Keratinocyte (primary cell): ENCODE data around the gene DIP2C. TPM values are rescaled to one million over a fixed set of nuclear protein-coding genes. Genes with fewer than 3 reads are reported as not detected.

ENCODE experiments used
- DNase-seq: peaks from one replicate; pipeline ENCODE4 v3.0.0-alpha.2; 2011; ENCODE audit warnings: low read depth, missing footprints, low spot score
- FAIRE-seq: peaks from 2 replicates; lab custom pipeline; 2011; peaks lifted over from hg19 to GRCh38; lab: Jason Lieb, UNC
- H2AFZ ChIP-seq: 2 replicates; pipeline ENCODE4 v1.6.0; 2012; ENCODE audit warnings: low read length, control low read depth, inconsistent platforms; ENCODE audit not compliant: control insufficient read depth
- H3K27ac ChIP-seq: 2 replicates; pipeline ENCODE4 v1.5.1; 2011; ENCODE audit warnings: low read length; ENCODE audit not compliant: control insufficient read depth, insufficient read depth
- H3K27me3 ChIP-seq: 3 replicates; pipeline ENCODE4 v1.6.0; 2011; ENCODE audit warnings: low read length; ENCODE audit not compliant: control insufficient read depth, insufficient read depth; ENCODE audit errors: extremely low read depth
- H3K36me3 ChIP-seq, 2 experiments: 2 replicates in 1 of 2; 3 replicates in 1 of 2; pipeline ENCODE4 v1.5.1; 2011; ENCODE audit warnings: low read length in 2 of 2, mild to moderate bottlenecking in 1 of 2; ENCODE audit not compliant: control insufficient read depth in 2 of 2, insufficient read depth in 2 of 2; ENCODE audit errors: extremely low read depth in 1 of 2
- H3K4me1 ChIP-seq: 3 replicates; pipeline ENCODE4 v1.5.1; 2011; ENCODE audit warnings: low read length; ENCODE audit not compliant: control insufficient read depth, insufficient read depth; ENCODE audit errors: extremely low read depth
- H3K4me2 ChIP-seq: 3 replicates; pipeline ENCODE4 v1.6.0; 2011; ENCODE audit warnings: low read depth, low read length; ENCODE audit not compliant: control insufficient read depth, insufficient read depth; ENCODE audit errors: extremely low read depth
- H3K4me3 ChIP-seq, 3 experiments: fragments of 200-600 bp in 1 of 3; sonication (generic) in 1 of 3; 2 replicates in 2 of 3; 3 replicates in 1 of 3; pipeline ENCODE4 v1.5.1; 2011 to 2016; ENCODE audit warnings: low read length in 3 of 3, mild to moderate bottlenecking in 3 of 3, control low read depth in 2 of 3, inconsistent platforms in 1 of 3, low read depth in 1 of 3, mixed read lengths in 1 of 3, mixed run types in 1 of 3, moderate library complexity in 1 of 3; ENCODE audit not compliant: control insufficient read depth in 2 of 3, insufficient read depth in 2 of 3; ENCODE audit errors: extremely low read depth in 1 of 3
- H3K79me2 ChIP-seq: 2 replicates; pipeline ENCODE4 v1.6.0; 2012; ENCODE audit warnings: low read length; ENCODE audit not compliant: control insufficient read depth, insufficient read depth
- H3K9ac ChIP-seq: 3 replicates; pipeline ENCODE4 v1.6.0; 2011; ENCODE audit warnings: low read length; ENCODE audit not compliant: control insufficient read depth, insufficient read depth; ENCODE audit errors: extremely low read depth
- H3K9me1 ChIP-seq: 3 replicates; pipeline ENCODE4 v1.6.0; 2011; ENCODE audit warnings: low read length; ENCODE audit not compliant: control insufficient read depth, insufficient read depth; ENCODE audit errors: extremely low read depth
- H3K9me3 ChIP-seq: 2 replicates; pipeline ENCODE4 v1.5.1; 2012; ENCODE audit warnings: low read depth, low read length; ENCODE audit not compliant: control insufficient read depth
- H4K20me1 ChIP-seq: 3 replicates; pipeline ENCODE4 v1.6.0; 2011; ENCODE audit warnings: low read length; ENCODE audit not compliant: control insufficient read depth, insufficient read depth; ENCODE audit errors: extremely low read depth
- CTCF ChIP-seq, 3 experiments: IDR thresholded peaks in 1 of 3; conservative IDR thresholded peaks in 1 of 3; optimal IDR thresholded peaks in 1 of 3; 2 replicates in 2 of 3; 3 replicates in 1 of 3; pipeline versions ENCODE3 to v1.5.1; 2011; ENCODE audit warnings: low read length in 3 of 3, mild to moderate bottlenecking in 3 of 3, moderate library complexity in 2 of 3, control low read depth in 1 of 3, inconsistent platforms in 1 of 3; ENCODE audit not compliant: insufficient read depth in 2 of 3; ENCODE audit errors: extremely low read depth in 1 of 3
- EZH2 ChIP-seq: IDR thresholded peaks from one replicate; pipeline ENCODE4 v1.6.1; 2012; ENCODE audit warnings: inconsistent platforms, mild to moderate bottlenecking, low read length, moderate library complexity
- dilution Hi-C: fragments of 300-500 bp; cut with MboI; formaldehyde crosslinking; loops from one replicate; pipeline ENCODE4 v1.7.0; 2020; ENCODE audit warnings: low sequenced_read_pairs; ENCODE audit not compliant: extremely low pct_ligation_motif_present
- polyA plus RNA-seq, 5 experiments: library from polyadenylated mRNA; depleted of rRNA in 3 of 5; stranded (reverse) in 3 of 5; stranded (forward) in 1 of 5; unstranded in 1 of 5; fragments of >200 nt; gene quantifications; 1 replicate in 1 of 5; 2 replicates in 3 of 5; 3 replicates in 1 of 5; pipeline versions ENCODE4 v1.2.1 to v1.2.3, GENCODE V29; 2011 to 2012; ENCODE audit warnings: missing spikeins in 2 of 5, low read depth in 1 of 5, low replicate concordance in 1 of 5

DIP2C gene
- polyA plus RNA-seq, 1 donor (not counting 4 experiments of a cell fraction or from before 2014, with no cell fraction given), result 1.3 TPM

GRCh38 chr10:311901-312665 lies 377.4 kb downstream of the DIP2C start:
- Histone ChIP-seq H3K36me3 (no peaks in the 10 kb centered on the region), H2AFZ (no peak overlapping the region), H3K9me3 (no peaks in the 10 kb centered on the region), H3K9ac (no peak overlapping the region), H4K20me1 (no peaks in the 10 kb centered on the region), H3K4me1 (no peaks in the 10 kb centered on the region), H3K27me3 (no peaks in the 10 kb centered on the region), H3K4me2 (no peak overlapping the region), H3K4me3 (no peak overlapping the region), H3K79me2 (no peaks in the 10 kb centered on the region), H3K9me1 (no peaks in the 10 kb centered on the region), H3K27ac (no peak overlapping the region)
- dilution Hi-C loops, result no loop called here
- no peak for DNase-seq
- TF ChIP-seq EZH2, result no peak
- TF ChIP-seq CTCF (optimal IDR thresholded peaks at IDR 0.05 in 1 of 3, IDR thresholded peaks at IDR 0.05 in 1 of 3, conservative IDR thresholded peaks at IDR 0.05 in 1 of 3; ENCODE audit: extremely low read depth in 1 of 3, insufficient read depth in 2 of 3, low read length in 3 of 3), result no peak
- FAIRE-seq, result no peak

- DNase-seq, result no peak
- no peak for TF ChIP-seq CTCF (optimal IDR thresholded peaks at IDR 0.05 in 1 of 3, IDR thresholded peaks at IDR 0.05 in 1 of 3, conservative IDR thresholded peaks at IDR 0.05 in 1 of 3; ENCODE audit: extremely low read depth in 1 of 3, insufficient read depth in 2 of 3, low read length in 3 of 3)
- no peak for TF ChIP-seq EZH2
These were observed 378.4 kb downstream of the DIP2C start for GRCh38 chr10:310976-311639.

More at GRCh38 chr10:310976-311639, 378.4 kb downstream of the DIP2C start:
- no peak for FAIRE-seq
- H3K4me2 ChIP-seq, result no peak overlapping the region
- dilution Hi-C loops, result no loop called here
- no peaks in the 10 kb centered on the region for H4K20me1 ChIP-seq
- H3K9me1 ChIP-seq, result no peaks in the 10 kb centered on the region
- H3K79me2 ChIP-seq, result no peaks in the 10 kb centered on the region
- no peaks in the 10 kb centered on the region for H3K4me1 ChIP-seq
- no peaks in the 10 kb centered on the region for H3K9me3 ChIP-seq
- H3K27ac ChIP-seq, result no peak overlapping the region
- H3K36me3 ChIP-seq, result no peaks in the 10 kb centered on the region
- H3K4me3 ChIP-seq, result no peak overlapping the region
- H2AFZ ChIP-seq, result no peak overlapping the region
- no peak overlapping the region for H3K9ac ChIP-seq
- no peaks in the 10 kb centered on the region for H3K27me3 ChIP-seq
